ENCODE data around the gene GAGE12G.
"Not testable (repeated sequence)": the region's sequence is repeated elsewhere in the genome, so short reads cannot be mapped to it uniquely, and the experiment has no call there.

GRCh38 chrX:49531877-49532276 is 38.3 kb upstream of the GAGE12G start, which contains the start of gene GAGE12C:
- not testable (repeated sequence) for TF ChIP-seq CTCF (IDR thresholded peaks at IDR 0.05 in 4 of 5, conservative IDR thresholded peaks at IDR 0.05 in 1 of 5); POLR2A (IDR thresholded peaks at IDR 0.05)

Data from gastrocnemius medialis (tissue), 4 donors.